HG03571 (cell line): ENCODE data around the gene CD74.
"Not testable (repeated sequence)": the region's sequence is repeated elsewhere in the genome, so short reads cannot be mapped to it uniquely, and the experiment has no call there.

Experiments used
- ATAC-seq: cut with Tn5 transposase; IDR thresholded peaks from one replicate; pipeline ENCODE4 v1.9.1; 2021; ENCODE audit not compliant: unreplicated experiment

Gene CD74

DNA sequence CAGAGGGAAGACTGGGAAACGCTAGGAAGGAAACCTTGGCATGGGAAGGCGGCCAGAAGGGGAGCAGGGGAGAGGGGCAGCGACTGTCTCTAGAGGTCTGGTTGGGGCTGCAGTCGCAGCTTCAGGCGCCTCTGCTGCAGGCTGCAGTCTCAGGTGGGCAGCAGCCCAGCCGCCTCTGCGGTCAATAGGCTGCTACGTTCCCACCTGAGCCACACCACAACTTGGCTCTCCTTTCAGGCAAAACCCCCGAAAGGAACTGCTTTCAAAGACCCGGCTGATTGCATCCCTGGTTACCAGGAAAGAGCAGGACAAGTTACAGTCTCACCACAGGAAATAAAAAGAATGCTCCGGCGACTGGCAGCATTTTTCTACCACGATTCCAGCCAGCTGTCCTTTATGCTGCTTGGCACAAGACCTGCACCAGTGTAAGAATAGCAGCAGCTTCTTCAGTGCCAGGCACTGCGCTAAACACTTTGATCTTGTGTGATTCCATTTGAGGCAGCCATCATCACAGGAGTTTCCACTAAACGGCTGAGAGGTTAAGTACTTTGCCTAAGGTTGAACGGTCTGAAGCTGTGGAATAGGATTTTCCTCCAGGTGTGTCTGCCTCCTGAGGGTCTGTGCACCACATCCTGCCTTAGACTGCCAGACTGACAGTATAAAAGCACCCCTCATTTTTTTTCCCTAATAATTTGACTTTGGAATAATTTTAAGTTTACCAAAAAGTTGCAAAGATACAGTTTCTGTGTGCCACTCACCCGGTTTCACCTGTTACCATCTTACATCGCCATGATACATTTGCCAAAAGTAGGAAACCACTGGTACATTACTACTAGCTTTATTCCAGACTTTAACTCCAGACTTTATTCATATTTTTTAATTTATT lies 29.3 kb upstream of the CD74 start:
- no peak for ATAC-seq

DNA sequence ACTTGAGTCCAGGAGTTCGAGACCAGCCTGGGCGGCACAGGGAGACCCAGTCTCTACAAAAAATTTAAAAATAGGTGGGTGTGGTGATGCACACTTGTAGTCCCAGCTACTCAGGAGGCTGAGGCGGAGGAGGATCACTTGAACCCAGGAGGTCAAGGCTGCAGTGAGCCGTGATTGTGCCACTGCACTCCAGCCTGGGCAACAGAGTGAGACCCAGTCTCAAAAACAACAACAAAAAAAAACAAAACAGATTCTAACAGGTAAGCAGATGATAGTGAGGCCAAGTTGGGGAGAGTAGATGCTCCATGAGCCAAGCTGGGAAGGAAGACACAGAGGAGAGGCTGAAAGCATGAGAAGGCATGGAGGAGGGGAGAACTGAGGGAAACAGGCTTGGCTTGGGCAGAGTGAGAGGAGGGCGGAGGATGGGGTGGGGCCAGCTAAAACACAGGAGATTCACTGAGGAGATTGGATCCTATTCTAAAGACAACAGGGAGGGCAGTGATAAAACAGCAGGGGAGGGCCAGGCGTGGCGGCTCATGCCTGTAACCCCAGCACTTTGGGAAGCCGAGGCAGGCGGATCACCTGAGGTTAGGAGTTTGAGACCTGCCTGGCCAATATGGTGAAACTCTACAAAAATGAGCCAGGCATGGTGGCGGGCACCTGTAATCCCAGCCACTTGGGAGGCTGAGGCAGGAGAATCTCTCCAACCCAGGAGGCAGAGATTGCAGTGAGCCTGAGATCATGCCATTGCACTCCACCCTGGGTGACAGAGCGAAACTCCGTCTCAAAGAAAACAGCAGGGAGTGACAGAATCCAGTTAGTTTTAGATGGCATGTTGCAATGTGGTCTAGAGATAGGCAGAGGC lies 28.5 kb upstream of the CD74 start:
- ATAC-seq = no peak

DNA sequence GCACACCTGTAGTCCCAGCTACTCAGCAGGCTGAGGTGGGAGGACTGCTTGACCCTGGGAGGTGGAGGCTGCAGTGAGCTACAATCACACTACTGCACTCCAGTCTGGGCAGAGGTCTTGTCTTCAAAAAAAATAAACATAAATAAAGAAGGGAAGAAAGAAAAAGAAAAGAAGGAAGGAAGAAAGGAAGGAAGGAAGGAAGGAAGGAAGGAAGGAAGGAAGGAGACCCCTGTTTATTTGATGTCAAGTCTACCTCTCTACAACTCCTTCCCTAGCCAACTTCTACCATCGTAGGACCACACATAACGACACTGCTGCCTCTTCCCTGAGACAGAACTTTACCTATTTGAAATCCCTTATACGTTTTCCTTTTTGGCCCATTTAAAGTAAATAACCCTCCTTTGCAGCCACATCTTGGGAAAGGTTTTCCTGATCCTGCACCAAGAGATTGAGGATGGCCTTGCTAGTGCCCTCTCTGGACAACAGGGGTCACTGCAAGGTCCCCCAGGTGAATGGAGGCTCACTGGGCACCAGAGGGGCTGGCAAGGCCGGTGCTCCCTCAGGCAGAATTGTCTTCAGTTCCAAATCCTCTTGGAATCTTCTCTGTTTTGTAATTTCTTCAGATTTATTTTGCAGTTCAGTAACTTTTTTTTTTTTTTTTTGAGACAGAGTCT lies 26.3 kb upstream of the CD74 start:
- no peak for ATAC-seq

GRCh38 chr5:150436141-150436680 lies 23.5 kb upstream of the CD74 start:
- ATAC-seq = peak; percentile 95

- no peak for ATAC-seq
Measured at GRCh38 chr5:150434464-150434863, 21.8 kb upstream of the CD74 start.

DNA sequence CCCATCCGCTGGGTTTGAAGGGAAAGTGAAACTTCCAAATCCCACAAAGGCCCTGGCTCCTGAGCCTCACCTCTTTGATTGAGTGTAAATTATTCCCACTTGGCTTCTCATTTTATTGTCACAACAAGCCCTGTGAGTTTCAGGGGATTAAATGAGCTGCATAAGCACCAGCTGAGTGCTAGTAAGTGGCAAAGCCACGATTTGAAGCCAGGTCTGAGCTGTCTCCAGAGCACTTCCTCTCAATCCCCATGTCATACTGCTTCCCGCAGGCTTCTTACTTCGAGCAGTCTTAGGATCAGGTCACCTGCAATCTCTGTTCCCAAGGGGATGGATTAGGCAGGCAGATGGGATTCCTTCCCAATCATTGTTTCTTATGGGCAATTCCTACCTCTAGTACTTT lies 18.9 kb upstream of the CD74 start:
- ATAC-seq = no peak

GRCh38 chr5:150431048-150431447 lies 18.3 kb upstream of the CD74 start:
- ATAC-seq = no peak

- ATAC-seq = no peak
Measured at GRCh38 chr5:150429410-150429873, 16.7 kb upstream of the CD74 start.

GRCh38 chr5:150428978-150429377 lies 16.3 kb upstream of the CD74 start:
- ATAC-seq = no peak

GRCh38 chr5:150428106-150428876 lies 15.6 kb upstream of the CD74 start:
- ATAC-seq = no peak

DNA sequence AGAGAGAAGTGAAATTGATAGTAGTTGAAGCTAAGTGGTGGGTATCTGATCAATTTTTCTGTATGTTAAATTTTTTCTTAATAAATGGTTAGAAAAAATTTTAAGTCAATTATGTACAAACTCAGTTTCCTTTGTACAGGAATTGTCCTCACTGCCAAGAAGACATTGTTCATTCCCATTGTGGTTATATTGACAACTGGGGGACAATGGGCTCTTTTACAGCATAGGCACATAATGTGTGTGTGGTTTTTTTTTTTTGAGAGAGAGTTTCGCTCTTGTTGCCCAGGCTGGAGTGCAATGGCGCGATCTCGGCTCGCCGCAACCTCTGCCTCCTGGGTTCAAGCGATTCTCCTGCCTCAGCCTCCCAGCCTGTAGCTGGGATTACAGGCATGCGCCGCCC lies 13.5 kb upstream of the CD74 start:
- not testable (repeated sequence) for ATAC-seq

- ATAC-seq = no peak
Measured at GRCh38 chr5:150422758-150423157, 10.0 kb upstream of the CD74 start.

- ATAC-seq = no peak
Measured at GRCh38 chr5:150422075-150422474, 9.4 kb upstream of the CD74 start.

- peak; percentile 61 for ATAC-seq
Measured at GRCh38 chr5:150419630-150420270, 7.0 kb upstream of the CD74 start.

- ATAC-seq = not testable (repeated sequence)
Measured at GRCh38 chr5:150413902-150414790, 1.4 kb upstream of the CD74 start.

- no peak for ATAC-seq
Measured at GRCh38 chr5:150413176-150413901, 629 bp upstream of the CD74 start.

DNA sequence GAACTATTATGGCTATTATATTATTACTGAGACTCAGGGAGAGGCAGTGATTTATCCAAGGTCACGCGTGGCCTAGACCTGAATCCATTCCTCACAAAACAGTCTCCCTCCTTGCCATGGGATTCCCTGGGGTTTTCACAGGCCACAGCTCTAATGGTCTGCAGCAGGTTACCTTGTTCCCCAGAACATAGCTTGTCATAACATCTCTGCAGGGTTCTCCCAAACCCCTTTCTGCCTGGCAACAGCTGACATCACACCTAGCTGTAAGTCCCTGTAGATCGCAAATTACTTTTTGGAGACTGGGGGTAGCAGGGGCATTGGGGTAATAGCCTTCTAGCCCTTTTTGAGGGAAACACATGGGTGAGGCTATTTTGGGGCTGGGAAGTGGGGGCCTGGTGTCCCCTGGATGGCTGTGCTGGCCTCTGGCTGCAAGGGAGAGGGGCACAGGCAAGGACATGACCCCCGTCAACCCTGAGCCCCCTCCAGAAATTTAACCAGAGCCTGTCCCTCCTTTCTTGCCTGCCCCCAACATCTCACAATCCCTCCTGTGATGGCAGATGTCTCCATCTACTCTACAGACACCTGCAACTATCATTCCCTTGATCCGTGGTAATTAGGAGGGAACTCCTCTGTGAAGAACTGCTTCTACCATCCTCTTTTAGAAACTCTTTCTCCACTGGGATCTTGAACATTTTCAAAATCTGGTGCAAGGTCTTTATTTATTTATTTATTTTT lies 1.3 kb downstream of the CD74 start:
- no peak for ATAC-seq
